Measurements from ENCODE around the gene SRMS. TPM values are rescaled to one million over a fixed set of nuclear protein-coding genes. Genes with fewer than 3 reads are reported as not detected.

SRMS gene
- total RNA-seq, 1 donor from 2014 or later: not detected

DNA sequence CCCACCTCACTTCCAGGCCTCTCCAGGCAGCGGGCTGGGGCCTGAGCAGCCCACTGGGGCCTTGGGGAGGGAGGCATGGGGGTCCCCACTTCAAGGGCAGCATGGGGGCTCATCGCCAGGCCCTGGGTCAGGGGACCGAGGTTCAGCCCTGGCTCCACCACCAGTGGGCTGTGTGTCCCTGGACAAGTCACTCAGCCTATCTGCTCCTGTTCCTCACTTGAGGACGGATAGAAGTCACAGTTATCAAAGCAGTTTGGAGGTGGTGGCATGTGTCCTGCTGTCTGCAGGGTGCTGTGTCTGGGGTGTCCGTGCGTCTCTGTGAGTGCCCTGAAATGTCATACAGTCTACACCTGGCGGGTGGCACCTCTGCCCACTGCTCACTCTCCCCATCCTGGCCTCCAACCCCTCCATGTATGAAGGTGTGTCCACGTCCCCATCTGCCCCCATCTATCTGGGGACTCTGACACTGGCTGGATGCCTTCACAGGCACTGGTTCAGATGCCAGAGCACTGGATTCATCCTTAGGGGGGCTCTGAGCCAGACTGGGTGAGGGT is 52.3 kb downstream of the SRMS start:
- H3K27me3 ChIP-seq: peaks cover 44% of the 10 kb centered on the region
- no peaks in the 10 kb centered on the region for H3K9me3 ChIP-seq
- peaks cover 11% of the 10 kb centered on the region for H3K4me1 ChIP-seq
- TF ChIP-seq, protein P1, sequence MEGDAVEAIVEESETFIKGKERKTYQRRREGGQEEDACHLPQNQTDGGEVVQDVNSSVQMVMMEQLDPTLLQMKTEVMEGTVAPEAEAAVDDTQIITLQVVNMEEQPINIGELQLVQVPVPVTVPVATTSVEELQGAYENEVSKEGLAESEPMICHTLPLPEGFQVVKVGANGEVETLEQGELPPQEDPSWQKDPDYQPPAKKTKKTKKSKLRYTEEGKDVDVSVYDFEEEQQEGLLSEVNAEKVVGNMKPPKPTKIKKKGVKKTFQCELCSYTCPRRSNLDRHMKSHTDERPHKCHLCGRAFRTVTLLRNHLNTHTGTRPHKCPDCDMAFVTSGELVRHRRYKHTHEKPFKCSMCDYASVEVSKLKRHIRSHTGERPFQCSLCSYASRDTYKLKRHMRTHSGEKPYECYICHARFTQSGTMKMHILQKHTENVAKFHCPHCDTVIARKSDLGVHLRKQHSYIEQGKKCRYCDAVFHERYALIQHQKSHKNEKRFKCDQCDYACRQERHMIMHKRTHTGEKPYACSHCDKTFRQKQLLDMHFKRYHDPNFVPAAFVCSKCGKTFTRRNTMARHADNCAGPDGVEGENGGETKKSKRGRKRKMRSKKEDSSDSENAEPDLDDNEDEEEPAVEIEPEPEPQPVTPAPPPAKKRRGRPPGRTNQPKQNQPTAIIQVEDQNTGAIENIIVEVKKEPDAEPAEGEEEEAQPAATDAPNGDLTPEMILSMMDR (IDR thresholded peaks at IDR 0.05): no peak
- intact Hi-C loops (cut with DNase I): no loop called here
- no peaks in the 10 kb centered on the region for H3K36me3 ChIP-seq
- no peak overlapping the region for H3K27ac ChIP-seq
- DNase-seq (no peak), ATAC-seq (no peak)
- no peak overlapping the region for H3K4me3 ChIP-seq

DNA sequence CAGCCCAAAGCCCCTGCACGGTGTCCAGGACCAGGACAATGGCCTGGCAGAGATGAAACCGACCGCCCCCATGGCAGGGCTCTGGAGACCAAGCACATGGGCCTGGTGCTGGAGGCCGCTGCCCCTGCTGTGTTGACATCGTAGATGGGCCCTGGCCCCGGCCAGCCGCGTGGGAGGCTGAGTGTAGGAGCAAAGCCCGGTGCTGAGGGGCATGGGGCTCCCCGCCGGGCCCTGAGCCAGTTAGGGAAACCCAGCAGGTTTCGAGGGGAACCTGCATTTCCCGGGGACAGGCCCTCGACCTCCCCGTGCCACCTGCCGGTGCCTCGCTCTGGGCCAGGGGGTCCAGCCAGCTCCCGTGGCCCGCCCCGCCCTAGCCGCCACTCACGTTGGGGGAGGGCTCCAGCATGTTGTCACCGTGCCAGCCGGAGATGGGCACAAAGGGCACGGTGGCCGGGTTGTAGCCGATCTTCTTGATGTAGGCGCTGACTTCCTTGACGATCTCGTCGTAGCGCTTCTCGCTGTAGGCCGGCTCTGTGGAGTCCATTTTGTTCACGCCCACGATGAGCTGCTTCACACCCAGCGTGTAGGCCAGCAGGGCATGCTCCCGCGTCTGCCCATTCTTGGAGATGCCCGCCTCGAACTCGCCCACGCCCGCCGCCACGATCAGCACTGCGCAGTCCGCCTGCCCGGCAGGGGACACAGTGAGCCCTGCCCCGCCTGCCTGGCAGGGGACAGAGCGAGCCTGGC is 53.0 kb downstream of the SRMS start:
- peaks cover 11% of the 10 kb centered on the region for H3K4me1 ChIP-seq
- no peak for DNase-seq
- H3K4me3 ChIP-seq: no peak overlapping the region
- TF ChIP-seq, protein P1 (IDR thresholded peaks at IDR 0.05): no peak
- ATAC-seq: no peak
- H3K36me3 ChIP-seq: no peaks in the 10 kb centered on the region
- H3K27me3 ChIP-seq: peaks cover 42% of the 10 kb centered on the region
- no peak overlapping the region for H3K27ac ChIP-seq
- no peaks in the 10 kb centered on the region for H3K9me3 ChIP-seq
- intact Hi-C loops (cut with DNase I): no loop called here

DNA sequence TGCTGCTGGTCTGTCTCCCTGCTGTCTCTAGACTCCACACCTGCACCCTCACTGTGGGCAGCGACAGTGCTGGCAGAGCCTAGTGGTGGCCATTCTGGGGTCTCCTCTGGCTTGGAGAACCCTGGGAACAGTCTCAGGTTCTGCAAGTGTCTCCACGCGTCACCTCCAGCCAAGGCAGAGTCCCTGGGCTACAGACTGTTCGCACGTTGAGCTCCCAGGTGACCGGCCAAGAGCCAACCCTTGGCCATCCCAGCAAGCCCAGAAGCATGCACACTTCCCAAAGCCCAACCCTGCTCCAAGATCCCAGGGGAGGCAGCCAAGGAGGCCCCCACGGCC is 53.5 kb downstream of the SRMS start:
- intact Hi-C loops (cut with DNase I): no loop called here
- Histone ChIP-seq H3K4me1 (peaks cover 8% of the 10 kb centered on the region), H3K4me3 (no peak overlapping the region), H3K36me3 (no peaks in the 10 kb centered on the region), H3K9me3 (no peaks in the 10 kb centered on the region), H3K27me3 (peaks cover 42% of the 10 kb centered on the region), H3K27ac (no peak overlapping the region)
- TF ChIP-seq, protein P1 (IDR thresholded peaks at IDR 0.05): no peak
- ATAC-seq (no peak), DNase-seq (no peak)

DNA sequence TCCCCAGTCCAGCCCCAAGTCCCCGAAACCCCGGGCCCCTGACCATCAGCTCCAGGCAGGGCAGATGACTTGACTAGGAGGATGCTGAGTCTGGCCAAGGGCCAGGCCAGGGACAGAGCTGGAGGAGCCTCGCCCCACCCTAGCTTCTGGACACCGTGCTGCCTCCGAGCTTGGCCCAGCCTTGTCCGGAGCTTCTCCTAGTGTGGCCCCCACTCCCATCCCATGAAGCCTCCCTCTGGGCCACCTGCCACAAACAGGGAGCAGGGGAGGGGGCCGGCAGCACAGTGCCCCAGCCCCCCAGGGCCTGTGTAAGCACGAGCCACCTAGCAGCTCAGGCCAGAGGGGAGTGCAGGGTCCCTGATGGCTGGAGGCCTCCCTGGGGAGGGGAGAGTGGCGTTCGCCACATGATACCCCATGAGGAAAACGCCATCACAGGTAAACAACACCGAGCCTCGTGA is 54.0 kb downstream of the SRMS start:
- peaks cover 47% of the 10 kb centered on the region for H3K27me3 ChIP-seq
- no peaks in the 10 kb centered on the region for H3K36me3 ChIP-seq
- H3K4me3 ChIP-seq: no peak overlapping the region
- TF ChIP-seq, protein P1 (IDR thresholded peaks at IDR 0.05): no peak
- ATAC-seq: no peak
- intact Hi-C loops (cut with DNase I): no loop called here
- no peak overlapping the region for H3K27ac ChIP-seq
- no peaks in the 10 kb centered on the region for H3K9me3 ChIP-seq
- H3K4me1 ChIP-seq: peaks cover 8% of the 10 kb centered on the region
- DNase-seq: no peak

DNA sequence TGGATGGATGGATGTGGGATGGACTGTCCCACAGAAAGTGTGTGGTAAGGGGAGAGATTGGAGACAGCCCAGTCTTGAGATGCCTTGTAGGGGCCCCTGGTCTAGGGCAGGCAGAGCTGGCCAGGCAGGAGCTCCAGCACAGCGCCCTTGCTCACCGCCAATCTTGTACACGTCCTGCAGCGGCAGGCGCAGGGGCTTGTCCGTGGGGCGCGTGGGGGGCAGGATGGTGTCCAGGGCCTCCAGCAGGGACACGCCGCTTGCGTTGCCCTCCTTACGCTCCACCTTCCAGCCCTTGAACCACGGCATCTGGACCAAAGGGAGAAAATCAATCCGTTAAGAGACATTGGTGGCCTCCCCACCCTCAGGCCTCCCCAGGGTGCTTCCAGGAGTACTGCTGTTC is 54.6 kb downstream of the SRMS start:
- Histone ChIP-seq H3K27me3 (peaks cover 45% of the 10 kb centered on the region), H3K4me3 (no peak overlapping the region), H3K36me3 (no peaks in the 10 kb centered on the region), H3K4me1 (peaks cover 8% of the 10 kb centered on the region), H3K27ac (no peak overlapping the region), H3K9me3 (no peaks in the 10 kb centered on the region)
- intact Hi-C loops (cut with DNase I): no loop called here
- ATAC-seq (no peak), DNase-seq (no peak)
- TF ChIP-seq, protein P1 (IDR thresholded peaks at IDR 0.05): no peak
